GM12878 (cell line): Measurements from ENCODE around the gene COQ6. TPM values are rescaled to one million over a fixed set of nuclear protein-coding genes. Genes with fewer than 3 reads are reported as not detected.

Experiments
- BACH1 ChIP-seq: fragments of 450-650 bp; IDR thresholded peaks from 2 replicates; pipeline ENCODE4 v1.6.1; 2017; ENCODE audit warnings: mild to moderate bottlenecking, borderline replicate concordance
- BMI1 ChIP-seq: fragments of 450-650 bp; IDR thresholded peaks from 2 replicates; pipeline ENCODE4 v1.6.1; 2016; ENCODE audit warnings: mild to moderate bottlenecking, moderate library complexity, borderline replicate concordance
- E4F1 ChIP-seq: fragments of 450-650 bp; IDR thresholded peaks from 2 replicates; pipeline ENCODE4 v1.6.1; 2018; ENCODE audit warnings: borderline replicate concordance, mild to moderate bottlenecking; ENCODE audit not compliant: partially characterized antibody
- EGR1 ChIP-seq, 2 experiments: IDR thresholded peaks; 1 replicate in 1 of 2; 2 replicates in 1 of 2; pipeline ENCODE4 v1.6.1; 2011 to 2012; ENCODE audit warnings: low read depth in 2 of 2, low read length in 2 of 2, borderline replicate concordance in 1 of 2, mild to moderate bottlenecking in 1 of 2, moderate library complexity in 1 of 2
- ETV6 ChIP-seq, 2 experiments: fragments of 450-650 bp in 1 of 2; IDR thresholded peaks in 1 of 2; conservative IDR thresholded peaks in 1 of 2; 2 replicates each; pipeline ENCODE4 v1.6.1; 2014; ENCODE audit warnings: antibody characterized with exemption in 1 of 2, borderline replicate concordance in 1 of 2, low read depth in 1 of 2, mild to moderate bottlenecking in 1 of 2, moderate library complexity in 1 of 2
- GABPA ChIP-seq: IDR thresholded peaks from 2 replicates; pipeline ENCODE4 v1.6.1; 2014; ENCODE audit warnings: antibody characterized with exemption, low read depth, mild to moderate bottlenecking, inconsistent platforms
- HCFC1 ChIP-seq: fragments of 150-350 bp; IDR thresholded peaks from 2 replicates; pipeline ENCODE4 v1.6.1; 2014; ENCODE audit warnings: low read length
- HDAC2 ChIP-seq: fragments of 200-600 bp; sonication (generic); IDR thresholded peaks from 2 replicates; pipeline ENCODE4 v1.6.1; 2017
- HDGF ChIP-seq: fragments of 450-650 bp; IDR thresholded peaks from 2 replicates; pipeline ENCODE4 v1.6.1; 2016; ENCODE audit warnings: antibody characterized with exemption
- LARP7 ChIP-seq: fragments of 450-650 bp; IDR thresholded peaks from 2 replicates; pipeline ENCODE4 v1.6.1; 2017; ENCODE audit warnings: mild to moderate bottlenecking
- NFXL1 ChIP-seq: fragments of 450-650 bp; IDR thresholded peaks from 2 replicates; pipeline ENCODE4 v1.6.1; 2017; ENCODE audit warnings: antibody characterized with exemption, mild to moderate bottlenecking, borderline replicate concordance
- POLR2A ChIP-seq: IDR thresholded peaks from 2 replicates; pipeline ENCODE4 v1.6.1; 2011; ENCODE audit warnings: low read depth, mild to moderate bottlenecking, low read length
- POLR2AphosphoS5 ChIP-seq: IDR thresholded peaks from 2 replicates; pipeline ENCODE4 v1.6.1; 2011; ENCODE audit warnings: mild to moderate bottlenecking, low read length, inconsistent platforms
- POU2F2 ChIP-seq: IDR thresholded peaks from 3 replicates; pipeline ENCODE4 v1.6.1; 2011; ENCODE audit warnings: low read depth, mild to moderate bottlenecking, low read length, borderline replicate concordance
- RB1 ChIP-seq: fragments of 450-650 bp; formaldehyde crosslinking; IDR thresholded peaks from 2 replicates; pipeline ENCODE4 v1.6.1; 2017; ENCODE audit warnings: mild to moderate bottlenecking, borderline replicate concordance
- SMAD1 ChIP-seq: fragments of 450-650 bp; IDR thresholded peaks from 2 replicates; pipeline ENCODE4 v1.6.1; 2018; ENCODE audit warnings: mild to moderate bottlenecking, low read depth; ENCODE audit not compliant: partially characterized antibody
- SREBF1 ChIP-seq: IDR thresholded peaks from 2 replicates; pipeline ENCODE4 v1.6.1; 2012; ENCODE audit warnings: mild to moderate bottlenecking, low read length
- TCF7 ChIP-seq: IDR thresholded peaks from 2 replicates; pipeline ENCODE4 v1.6.1; 2014; ENCODE audit warnings: antibody characterized with exemption, borderline replicate concordance
- ZNF592 ChIP-seq: fragments of 450-650 bp; IDR thresholded peaks from 2 replicates; pipeline ENCODE4 v1.6.1; 2017; ENCODE audit warnings: mild to moderate bottlenecking, moderate library complexity
- polyA plus RNA-seq, 11 experiments: library from polyadenylated mRNA; depleted of rRNA in 4 of 11; unstranded in 6 of 11; stranded (reverse) in 5 of 11; fragments of >200 nt; fragmentation: Nextera tagmentation in 4 of 11; fragmentation: Illumina TruSeq in 1 of 11; extraction: Ambion mirVana in 4 of 11; extraction: Trizol in 1 of 11; gene quantifications; 1 replicate in 1 of 11; 2 replicates in 10 of 11; pipeline versions ENCODE4 v1.2.1 to v1.2.3, GENCODE V29; 2011 to 2016; ENCODE audit warnings: inconsistent platforms in 2 of 11, missing spikeins in 2 of 11, low read depth in 1 of 11
- total RNA-seq, 4 experiments: library from RNA; depleted of rRNA in 3 of 4; stranded (reverse); fragments of >200 nt in 3 of 4; fragmentation: Illumina TruSeq in 1 of 4; extraction: Trizol in 1 of 4; gene quantifications; 2 replicates each; pipeline versions ENCODE4 v1.2.1 to v1.2.3, GENCODE V29; 2013 to 2021

COQ6 gene
- total and polyA plus RNA-seq, 10 of the 15 experiments (the other 5 are each of a cell fraction or from before 2014, with no cell fraction given) = 5.4 to 45.5 (median 19.1) TPM

- TF ChIP-seq TCF7 = no peak
- TF ChIP-seq POLR2AphosphoS5 = peak; percentile 95
- TF ChIP-seq E4F1 = peak; percentile 57
- TF ChIP-seq HDAC2 = no peak
- TF ChIP-seq HDGF = peak; percentile 93
- TF ChIP-seq SREBF1 = no peak
- TF ChIP-seq HCFC1 = 0 out of 2 replicates have a peak, but pooled peaks have one; percentile 14
- TF ChIP-seq GABPA = peak; percentile 90
- TF ChIP-seq RB1 = peak; percentile 44
- 0 out of 4 replicates have a peak, but pooled peaks of 1 of the 2 experiments have one; percentile 49 for TF ChIP-seq ETV6 (conservative IDR thresholded peaks at IDR 0.05 in 1 of 2, IDR thresholded peaks at IDR 0.05 in 1 of 2; ENCODE audit: borderline replicate concordance in 1 of 2, low read depth in 1 of 2)
- TF ChIP-seq POU2F2 = peak; percentile 67; the same call in 2 of the 3 replicates
- TF ChIP-seq POLR2A = peak; percentile 99
- no peak for TF ChIP-seq SMAD1
- TF ChIP-seq LARP7 = peak; percentile 76; the same call in 1 of the 2 replicates
- TF ChIP-seq ZNF592 = no peak
- no peak for TF ChIP-seq NFXL1
- no peak; a peak in 1 of 3 replicates for TF ChIP-seq EGR1 (IDR thresholded peaks at IDR 0.05; ENCODE audit: borderline replicate concordance in 1 of 2, low read depth in 2 of 2, low read length in 2 of 2)
- TF ChIP-seq BMI1 = peak; percentile 86
- TF ChIP-seq BACH1 = 0 out of 2 replicates have a peak, but pooled peaks have one; percentile 22
These were observed at the start of gene COQ6, which contains the start of gene FAM161B (continued) for GRCh38 chr14:73949752-73950734.
